ENCODE results near the gene ATP13A2. TPM values are rescaled to one million over a fixed set of nuclear protein-coding genes. Genes with fewer than 3 reads are reported as not detected.

ATP13A2 gene
- total and polyA plus RNA-seq, 2 donors (not counting 1 experiment from before 2014, with no cell fraction given) = 41.6 to 51.8 TPM

DNA sequence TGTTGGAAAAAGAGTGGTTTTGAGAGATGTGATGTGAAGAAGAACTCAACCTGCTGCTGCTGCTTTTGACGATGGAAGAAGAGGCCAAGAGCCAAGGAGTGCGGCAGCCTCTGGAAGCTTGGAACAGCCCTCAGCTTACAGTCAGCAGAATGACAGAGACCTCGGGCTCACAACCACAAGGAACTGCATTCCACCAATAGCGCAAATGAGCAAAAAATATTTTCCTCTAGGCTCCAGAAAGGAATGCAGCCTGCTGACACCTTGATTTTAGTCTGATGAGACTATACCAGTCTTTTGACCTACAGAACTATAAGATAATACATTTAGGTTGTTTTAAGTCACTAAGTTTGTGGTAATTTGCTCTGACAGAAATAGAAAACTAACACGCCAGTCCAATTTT is 31.9 kb upstream of the ATP13A2 start:
- H3K27ac ChIP-seq (ENCODE audit: low read length in 2 of 2) = no peak overlapping the region
- no peak for DNase-seq
- H3K4me3 ChIP-seq (ENCODE audit: control extremely low read depth in 1 of 5, extremely low read depth in 1 of 5, insufficient read depth in 1 of 5, low read depth in 2 of 5, low read length in 4 of 5) = no peak overlapping the region
- Mint-ChIP-seq H3K27me3 (no peaks in the 10 kb centered on the region), H3K4me3 (no peak overlapping the region), H3K9me3 (ENCODE audit: insufficient read depth) (no peaks in the 10 kb centered on the region), H3K27ac (no peak overlapping the region), H3K4me1 (peaks cover 19% of the 10 kb centered on the region)
- CTCF ChIA-PET = interaction anchor here (1.4 to 6.9 kb wide), 3 partner anchors 83 to 93 kb away, joined by 3 to 73 read pairs (median 5); no protein-coding TSS in a partner anchor
- H3K9ac ChIP-seq (ENCODE audit: low read length) = no peak overlapping the region
- WGBS (ENCODE audit: insufficient coverage) = 100% methylated on average over 2 of the region's 5 CpGs
- POLR2A ChIA-PET = no interaction called here
- no peak overlapping the region for H3K4me2 ChIP-seq (replicated peaks; ENCODE audit: low read depth, low read length, poor library complexity, severe bottlenecking)
- peaks cover 65% of the 10 kb centered on the region for H3K79me2 ChIP-seq (ENCODE audit: control insufficient read depth, insufficient read depth, low read length)
- peaks cover 6 to 11% of the 10 kb centered on the region in 2 donors for H3K4me1 ChIP-seq (ENCODE audit: control insufficient read depth in 2 of 2, insufficient read depth in 2 of 2, low read length in 2 of 2)
- TF ChIP-seq CTCF (IDR thresholded peaks at IDR 0.05) (no peak), EZH2 (IDR thresholded peaks at IDR 0.05; ENCODE audit: borderline replicate concordance, insufficient read depth, low read depth, low read length, poor library complexity, severe bottlenecking) (no peak)
- no peaks in the 10 kb centered on the region for H3K9me3 ChIP-seq (ENCODE audit: control extremely low read depth in 1 of 3, control insufficient read depth in 2 of 3, insufficient read depth in 1 of 3, low read length in 2 of 3)
- intact Hi-C loops (cut with micrococcal nuclease) = no loop called here
- peaks cover 30% of the 10 kb centered on the region for H4K20me1 ChIP-seq (ENCODE audit: control insufficient read depth, insufficient read depth, low read length, poor library complexity, severe bottlenecking)
- no peaks in the 10 kb centered on the region for H3K27me3 ChIP-seq (replicated peaks in 1 of 4; ENCODE audit: control extremely low read depth in 1 of 4, control insufficient read depth in 3 of 4, insufficient read depth in 4 of 4, low read length in 3 of 4)
- H2AFZ ChIP-seq (ENCODE audit: insufficient read depth, low read depth, low read length, poor library complexity, severe bottlenecking) = no peak overlapping the region
- ATAC-seq (ENCODE audit: low read depth) = no peak
- H3K36me3 ChIP-seq (replicated peaks in 1 of 2; ENCODE audit: control extremely low read depth in 1 of 2, control insufficient read depth in 1 of 2, extremely low read depth in 1 of 2, insufficient read depth in 2 of 2, low read length in 1 of 2) = peaks cover 0 to 41% of the 10 kb centered on the region in 2 experiments

DNA sequence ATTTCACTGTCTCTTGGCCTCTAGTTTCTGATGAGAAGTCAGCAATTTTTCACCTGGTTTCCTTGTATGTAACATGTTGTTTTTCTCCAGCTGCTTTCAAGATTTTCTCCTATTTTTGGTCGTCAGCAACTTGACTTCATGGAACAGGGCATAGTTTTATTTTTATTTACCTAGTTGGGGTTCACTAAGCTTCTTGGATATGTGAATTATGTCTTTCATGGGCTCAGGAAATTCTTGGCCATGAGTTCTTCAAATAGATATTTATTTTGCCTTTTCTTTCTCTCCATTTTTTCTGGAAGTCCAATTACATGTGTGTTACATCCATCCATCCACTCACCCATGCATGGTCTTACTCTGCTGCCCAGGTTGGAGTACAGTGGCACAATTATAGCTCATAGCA is 28.4 kb upstream of the ATP13A2 start:
- peaks cover 10% of the 10 kb centered on the region for H3K4me1 Mint-ChIP-seq
- DNase-seq (no peak), ATAC-seq (ENCODE audit: low read depth) (no peak)
- WGBS (ENCODE audit: insufficient coverage) = no CpG with 5 or more reads among the region's 1 CpG
- H3K27ac ChIP-seq (ENCODE audit: low read length in 2 of 2) = no peak overlapping the region
- no peak overlapping the region for H3K27ac Mint-ChIP-seq
- H3K9me3 Mint-ChIP-seq (ENCODE audit: insufficient read depth) = no peaks in the 10 kb centered on the region
- ChIA-PET CTCF (no interaction called here), POLR2A (no interaction called here)
- no peak overlapping the region for H2AFZ ChIP-seq (ENCODE audit: insufficient read depth, low read depth, low read length, poor library complexity, severe bottlenecking)
- H3K27me3 Mint-ChIP-seq = no peaks in the 10 kb centered on the region
- no peak for TF ChIP-seq CTCF (IDR thresholded peaks at IDR 0.05)
- H3K4me2 ChIP-seq (replicated peaks; ENCODE audit: low read depth, low read length, poor library complexity, severe bottlenecking) = no peak overlapping the region
- H3K4me1 ChIP-seq (ENCODE audit: control insufficient read depth in 2 of 2, insufficient read depth in 2 of 2, low read length in 2 of 2) = peaks cover 0 to 2% of the 10 kb centered on the region in 2 donors
- peaks cover 56% of the 10 kb centered on the region for H3K79me2 ChIP-seq (ENCODE audit: control insufficient read depth, insufficient read depth, low read length)
- H3K4me3 ChIP-seq (ENCODE audit: control extremely low read depth in 1 of 5, extremely low read depth in 1 of 5, insufficient read depth in 1 of 5, low read depth in 2 of 5, low read length in 4 of 5) = no peak overlapping the region
- H3K9me3 ChIP-seq (ENCODE audit: control extremely low read depth in 1 of 3, control insufficient read depth in 2 of 3, insufficient read depth in 1 of 3, low read length in 2 of 3) = no peaks in the 10 kb centered on the region
- intact Hi-C loops (cut with micrococcal nuclease) = no loop called here
- H3K36me3 ChIP-seq (replicated peaks in 1 of 2; ENCODE audit: control extremely low read depth in 1 of 2, control insufficient read depth in 1 of 2, extremely low read depth in 1 of 2, insufficient read depth in 2 of 2, low read length in 1 of 2) = peaks cover 0 to 51% of the 10 kb centered on the region in 2 experiments
- no peaks in the 10 kb centered on the region for H3K27me3 ChIP-seq (replicated peaks in 1 of 4; ENCODE audit: control extremely low read depth in 1 of 4, control insufficient read depth in 3 of 4, insufficient read depth in 4 of 4, low read length in 3 of 4)
- no peak overlapping the region for H3K4me3 Mint-ChIP-seq
- peaks cover 12% of the 10 kb centered on the region for H4K20me1 ChIP-seq (ENCODE audit: control insufficient read depth, insufficient read depth, low read length, poor library complexity, severe bottlenecking)
- no peak overlapping the region for H3K9ac ChIP-seq (ENCODE audit: low read length)

Data from B cell (primary cell).